HG02870 (cell line): ENCODE measurements around the gene CCDC30.

Source experiments
- ATAC-seq: cut with Tn5 transposase; IDR thresholded peaks from one replicate; pipeline ENCODE4 v1.9.1; 2021; ENCODE audit warnings: mild to moderate bottlenecking, moderate library complexity; ENCODE audit not compliant: unreplicated experiment

CCDC30 gene

DNA sequence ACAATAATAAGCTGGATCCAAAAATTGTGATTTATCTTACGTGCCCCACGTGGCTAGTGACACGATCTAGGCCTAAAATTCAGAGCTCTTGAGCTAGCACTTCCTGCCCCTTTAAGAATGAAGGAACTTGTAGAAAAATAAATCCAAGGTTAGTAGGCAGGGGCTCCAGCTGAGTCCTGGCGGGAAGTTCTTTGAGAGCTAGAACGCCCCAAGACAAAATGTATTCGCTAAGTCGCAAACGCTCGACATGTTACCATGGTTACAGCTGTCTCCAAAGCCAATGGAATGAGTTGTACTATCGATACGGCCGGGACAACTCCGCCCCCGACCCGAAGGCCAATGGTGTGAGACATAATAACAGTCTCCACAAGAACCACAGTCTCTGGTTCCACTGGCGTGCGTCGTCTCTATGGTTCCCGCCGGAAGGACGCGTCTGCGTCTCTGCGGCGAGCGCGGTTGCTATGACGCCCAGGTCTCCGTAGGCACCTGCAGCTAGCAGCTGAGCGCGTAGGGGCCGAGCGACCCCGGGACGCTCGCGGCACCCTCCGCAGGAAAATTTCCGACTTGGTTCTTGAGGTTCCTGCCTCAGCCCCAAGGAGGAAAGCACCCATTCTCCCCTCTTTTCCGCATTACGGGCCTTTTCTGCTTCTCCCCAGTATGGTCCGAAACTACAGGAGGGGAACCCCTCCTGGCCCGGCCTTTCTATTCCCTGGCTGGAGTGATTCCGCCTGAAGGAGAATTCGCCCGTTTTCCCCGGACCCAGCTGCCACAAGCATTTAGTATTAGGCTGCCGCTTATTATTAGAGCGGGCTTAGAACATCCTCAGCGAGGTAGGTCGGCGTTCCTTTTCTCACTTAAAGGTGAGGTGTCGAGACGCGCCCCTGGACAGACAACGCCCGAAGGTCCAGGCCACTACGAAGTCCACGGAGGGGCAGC lies at the start of gene CCDC30:
Gene CCDC30 (plus strand): TSS at position 459 of the 936 bp plus-strand sequence. CDS start 17,266 bp downstream, outside the sequence.
- peak; percentile 99 for ATAC-seq

DNA sequence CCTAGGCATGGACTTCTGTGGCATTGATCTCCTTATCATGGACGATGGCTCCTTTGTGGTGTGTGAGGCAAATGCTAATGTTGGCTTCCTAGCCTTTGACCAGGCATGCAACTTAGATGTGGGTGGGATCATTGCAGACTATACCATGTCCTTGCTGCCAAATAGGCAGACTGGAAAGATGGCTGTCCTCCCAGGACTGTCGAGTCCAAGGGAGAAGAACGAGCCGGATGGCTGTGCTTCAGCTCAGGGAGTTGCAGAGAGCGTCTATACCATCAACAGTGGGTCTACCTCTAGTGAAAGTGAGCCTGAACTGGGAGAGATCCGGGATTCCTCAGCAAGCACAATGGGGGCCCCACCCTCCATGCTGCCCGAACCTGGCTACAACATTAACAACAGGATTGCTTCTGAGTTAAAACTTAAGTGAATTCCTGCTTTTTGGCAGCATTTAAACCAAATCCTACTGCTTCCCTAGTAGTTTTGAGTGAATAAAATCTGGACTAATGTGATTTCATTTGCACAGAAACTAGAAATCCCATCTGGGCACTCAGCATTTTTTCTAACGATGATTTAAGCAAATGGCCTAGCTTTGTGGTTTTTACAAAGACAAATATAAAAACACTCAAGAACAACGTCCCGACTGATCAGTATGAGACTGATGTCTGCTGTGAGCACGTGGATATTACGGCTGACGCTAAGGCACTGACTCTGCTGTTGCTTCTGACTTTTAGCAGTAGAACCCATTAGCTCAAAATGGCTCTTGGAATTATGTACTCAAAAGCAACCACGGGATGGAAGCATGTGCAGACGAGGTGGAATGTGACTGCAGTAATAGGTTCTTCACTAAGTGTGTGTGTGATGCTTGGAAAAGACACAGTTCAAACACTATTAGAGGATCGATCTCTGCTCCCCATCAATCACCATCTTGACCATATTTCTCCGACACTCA lies 48.3 kb upstream of the CCDC30 start:
- ATAC-seq: no peak

DNA sequence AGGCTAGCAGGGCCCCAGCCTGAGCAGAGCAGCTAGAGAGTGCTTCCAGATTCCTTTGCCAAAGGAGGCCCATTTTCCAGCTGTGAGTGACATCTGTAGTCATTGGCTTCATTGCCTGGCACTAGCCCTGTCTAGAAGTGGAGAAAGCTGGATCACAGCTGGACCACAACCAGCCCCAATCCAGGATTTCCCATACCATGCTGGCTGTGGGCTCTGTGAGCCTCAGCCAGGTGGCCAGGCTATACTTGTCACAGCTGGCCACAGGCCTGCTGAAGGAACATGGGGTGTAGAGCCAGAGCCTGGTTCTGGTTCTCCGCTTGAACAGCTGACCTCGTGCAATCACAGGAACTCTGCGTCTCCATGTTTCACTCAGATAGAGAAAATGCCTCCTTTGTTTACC lies 45.9 kb upstream of the CCDC30 start:
- ATAC-seq: no peak

DNA sequence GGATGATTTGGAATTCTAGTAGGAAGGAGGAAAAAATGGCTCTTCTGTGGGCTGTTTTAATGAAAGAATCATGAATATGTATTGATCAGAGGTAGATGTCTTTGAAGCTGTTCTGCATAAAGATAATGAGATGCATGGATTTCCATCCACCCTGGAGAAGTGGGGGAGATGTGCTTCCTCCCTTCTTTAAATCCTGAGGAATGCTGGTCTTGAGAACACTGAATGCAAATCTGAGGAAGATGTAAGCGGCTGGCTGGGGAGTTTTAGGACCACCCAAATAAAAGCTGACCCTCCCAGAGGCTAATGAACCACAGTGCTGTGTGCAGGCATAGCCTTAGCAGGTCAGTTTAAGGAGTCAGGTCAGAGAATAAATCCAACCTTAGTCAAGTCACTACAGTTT lies 44.6 kb upstream of the CCDC30 start:
- no peak for ATAC-seq

DNA sequence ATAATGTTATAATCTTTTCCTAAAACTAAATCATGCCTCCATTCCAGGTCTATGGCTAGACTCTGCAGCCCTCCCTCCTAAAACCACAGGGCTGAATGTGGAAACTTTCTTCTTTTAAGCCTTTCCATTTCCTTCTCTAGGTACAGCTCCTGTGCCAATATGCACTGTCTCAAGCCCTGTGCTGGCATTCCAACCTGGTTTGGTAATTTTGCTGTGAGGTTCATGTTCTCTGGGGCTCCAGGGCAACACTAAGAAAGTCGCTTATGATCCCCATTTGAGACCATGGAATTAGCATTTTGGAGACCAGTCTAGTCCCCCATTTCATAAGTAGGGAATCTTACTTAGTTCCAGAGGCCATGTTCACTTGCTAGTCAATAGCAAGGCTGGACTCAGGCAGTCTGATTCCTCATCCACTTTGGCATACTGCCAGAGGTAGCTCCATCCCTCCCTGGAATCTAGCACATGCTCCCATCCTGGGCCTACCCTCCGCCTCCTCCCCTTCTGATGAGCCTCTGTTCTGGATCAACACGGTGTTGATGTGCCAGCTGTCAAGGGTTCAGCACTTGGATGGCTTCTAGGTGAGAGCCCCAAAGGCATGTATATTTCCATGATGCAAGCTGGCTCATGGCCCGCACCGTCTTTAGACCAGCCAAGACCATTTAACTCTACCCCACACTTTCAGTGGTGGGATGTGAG lies 43.8 kb upstream of the CCDC30 start:
- no peak for ATAC-seq

DNA sequence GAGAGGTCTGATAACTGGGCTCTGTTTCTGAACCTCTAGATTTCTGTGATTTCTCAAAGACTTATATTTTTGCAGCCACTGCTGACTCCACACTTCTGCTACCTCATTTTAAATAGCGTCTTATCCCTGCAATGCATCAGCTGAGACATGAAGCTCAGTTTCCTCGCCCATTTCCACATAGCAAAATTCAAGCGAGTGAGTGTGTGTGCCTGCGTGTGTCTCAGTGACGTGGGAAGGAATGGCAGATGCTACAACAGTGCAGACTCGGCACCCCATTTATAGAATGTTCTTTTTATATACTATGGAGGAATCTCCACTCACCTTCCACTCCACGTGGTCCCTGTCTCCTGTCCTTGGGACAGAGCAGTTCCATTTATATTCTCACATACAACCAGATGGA lies 43.0 kb upstream of the CCDC30 start:
- no peak for ATAC-seq

DNA sequence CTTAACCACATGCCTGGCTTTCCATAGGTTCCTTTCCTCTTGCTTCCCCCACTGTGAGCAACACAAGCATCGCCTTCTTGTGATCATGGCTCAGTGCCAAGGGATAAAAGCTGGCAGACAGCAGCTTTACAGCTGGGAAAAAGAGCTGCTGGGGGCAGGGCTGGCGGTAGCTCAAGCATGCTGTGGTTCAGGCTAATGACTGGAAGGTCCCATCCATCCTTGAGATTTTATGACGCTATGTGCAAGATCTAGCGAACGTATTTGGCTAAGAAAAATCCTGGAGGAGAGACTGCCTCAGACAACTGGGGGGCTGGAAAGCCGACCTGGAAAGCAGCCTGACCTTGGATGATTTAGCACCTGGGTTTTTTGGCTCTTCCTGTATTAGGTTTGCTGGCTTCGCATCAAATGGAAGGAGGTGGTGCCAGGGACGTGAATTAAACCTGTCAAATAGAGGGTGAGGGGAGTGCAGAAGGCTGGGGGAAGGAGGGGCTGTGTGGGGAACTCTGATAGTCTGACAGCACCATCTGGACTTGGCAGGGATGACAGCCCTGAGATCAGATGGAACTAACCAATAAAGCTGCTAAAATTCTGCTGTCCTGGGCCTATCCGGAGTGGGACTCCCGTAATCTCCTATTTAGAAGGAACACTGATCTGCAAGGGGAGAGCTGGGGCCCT lies 42.0 kb upstream of the CCDC30 start:
- no peak for ATAC-seq

DNA sequence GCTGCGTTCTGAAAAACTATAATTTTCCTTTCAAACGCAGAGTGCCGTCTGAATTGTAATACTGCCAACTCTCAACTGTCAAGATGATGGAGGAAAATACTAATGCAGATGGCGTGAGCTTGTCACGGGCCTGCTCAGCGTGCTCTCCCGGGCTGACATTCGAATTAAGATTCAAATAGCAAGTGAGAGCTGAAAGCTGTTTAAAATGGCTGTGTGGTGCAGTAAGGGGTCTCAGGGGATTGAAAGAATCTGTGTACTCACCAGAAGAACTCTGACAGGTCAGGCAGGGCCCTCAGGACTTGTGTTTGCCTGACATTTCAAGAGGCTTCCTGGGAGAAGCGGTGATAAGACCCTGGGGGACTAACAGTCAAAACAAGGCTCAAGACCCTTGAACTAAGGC lies 40.3 kb upstream of the CCDC30 start:
- ATAC-seq: no peak

DNA sequence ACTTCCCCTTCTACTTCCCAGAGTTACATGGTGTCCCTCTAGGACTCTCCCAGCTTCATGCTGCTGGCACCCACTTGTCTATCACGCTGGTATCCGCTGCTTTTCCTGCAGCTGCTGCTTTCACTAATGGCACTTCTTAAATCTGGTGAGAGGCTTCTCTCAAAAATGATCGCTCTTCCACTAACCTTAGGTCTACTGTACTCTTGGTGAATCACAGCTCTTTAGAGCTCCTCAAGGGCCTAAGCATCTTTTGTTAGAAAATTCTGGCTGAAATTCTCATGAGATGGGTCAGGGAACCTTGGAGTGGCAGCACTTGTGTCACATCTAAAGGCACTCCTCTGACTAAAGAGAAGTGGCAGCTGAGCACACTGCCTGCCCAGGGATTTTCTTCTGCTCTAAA lies 39.4 kb upstream of the CCDC30 start:
- no peak for ATAC-seq

DNA sequence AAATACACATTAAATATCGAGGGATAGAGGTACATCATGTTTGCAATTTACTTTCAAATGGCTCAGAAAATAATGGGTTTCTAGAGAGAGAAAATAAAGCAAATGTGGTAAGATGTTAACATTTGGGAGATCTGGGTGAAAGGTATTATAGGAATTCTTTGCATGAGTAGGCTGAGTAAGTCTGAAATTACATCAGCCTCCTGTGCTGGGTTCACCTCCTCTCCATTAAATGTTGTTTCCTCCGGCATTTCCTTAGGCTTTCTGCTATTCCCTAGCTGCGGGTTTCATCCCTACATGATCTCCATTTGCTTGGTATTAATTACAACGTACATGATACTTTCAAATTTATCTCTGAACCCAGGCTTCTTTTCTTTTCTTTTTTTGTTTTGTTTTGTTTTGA lies 38.9 kb upstream of the CCDC30 start:
- ATAC-seq: no peak

DNA sequence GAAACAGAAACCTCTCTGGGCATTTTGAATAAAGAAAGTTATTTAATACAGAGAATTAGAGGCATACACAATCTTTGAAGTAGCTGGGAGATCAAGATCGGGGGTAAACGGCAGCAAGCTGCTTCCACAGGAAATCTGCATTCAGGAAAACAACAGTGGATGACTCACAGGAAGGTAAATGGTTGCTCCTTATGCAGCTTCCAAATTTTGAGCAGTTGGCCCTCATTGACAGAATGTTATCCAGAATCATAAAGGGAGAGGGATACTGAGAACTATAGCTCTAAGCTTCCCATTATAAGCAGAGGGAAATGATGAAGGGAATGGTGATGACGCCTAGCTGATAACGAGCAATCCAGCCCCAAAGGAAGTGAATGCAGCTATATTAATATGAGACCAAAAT lies 35.8 kb upstream of the CCDC30 start:
- no peak for ATAC-seq

DNA sequence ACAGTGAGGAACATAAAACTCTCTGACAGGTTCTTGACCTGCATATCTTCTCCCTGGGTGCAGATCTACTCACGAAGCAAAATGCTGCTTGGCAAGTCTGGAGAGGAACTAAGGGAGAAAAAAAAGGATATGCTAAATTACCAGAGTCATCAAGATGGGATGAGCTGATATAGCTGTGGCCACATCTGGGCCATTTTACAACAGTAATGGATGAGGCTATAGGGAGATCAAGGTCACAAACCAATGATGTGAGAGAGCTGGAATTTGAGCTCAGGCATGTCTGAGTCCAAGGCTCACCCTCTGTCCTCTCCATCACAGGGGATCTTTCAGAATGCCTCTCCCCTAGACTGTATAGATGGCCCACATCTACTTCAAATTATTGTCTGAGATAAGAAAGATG lies 33.5 kb upstream of the CCDC30 start:
- ATAC-seq: no peak

DNA sequence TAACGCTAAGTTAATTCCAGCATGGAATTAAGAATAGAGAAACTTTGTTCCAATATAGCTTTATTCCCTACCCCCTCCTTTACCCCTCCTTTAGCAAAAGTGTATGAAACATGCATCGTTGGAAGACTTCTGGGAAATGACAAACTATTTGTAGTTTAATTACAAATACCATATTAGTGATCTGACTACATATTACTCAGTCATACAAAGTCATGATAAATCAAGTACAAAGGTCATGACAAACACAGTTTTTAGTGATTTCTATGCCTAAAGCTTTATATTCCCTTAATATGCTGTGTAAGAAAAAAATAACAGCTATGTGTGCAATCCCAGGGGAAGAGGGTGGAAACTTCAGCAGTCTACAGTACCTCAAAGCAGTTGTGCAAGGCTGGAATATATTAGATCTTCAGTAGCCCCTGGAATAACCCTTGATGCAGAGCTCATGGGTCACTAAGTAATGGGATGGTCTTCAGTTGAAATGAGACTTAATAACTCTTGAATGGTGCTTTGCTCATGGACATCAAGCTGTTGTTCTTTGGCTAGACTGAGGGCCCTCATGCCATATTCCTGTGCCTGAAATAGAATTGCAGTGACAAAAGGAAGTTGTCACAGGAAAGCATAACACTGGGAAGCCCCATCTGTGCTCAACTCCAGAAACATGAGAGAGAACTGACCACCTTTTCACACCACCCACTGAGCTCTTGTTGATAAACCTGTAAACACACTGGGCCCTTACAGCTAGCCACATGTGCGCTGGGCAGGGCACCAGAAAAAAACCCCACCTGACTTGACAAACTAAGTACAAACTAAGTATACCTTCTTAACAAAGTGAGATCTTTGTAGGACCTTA lies 32.6 kb upstream of the CCDC30 start:
- no peak for ATAC-seq

DNA sequence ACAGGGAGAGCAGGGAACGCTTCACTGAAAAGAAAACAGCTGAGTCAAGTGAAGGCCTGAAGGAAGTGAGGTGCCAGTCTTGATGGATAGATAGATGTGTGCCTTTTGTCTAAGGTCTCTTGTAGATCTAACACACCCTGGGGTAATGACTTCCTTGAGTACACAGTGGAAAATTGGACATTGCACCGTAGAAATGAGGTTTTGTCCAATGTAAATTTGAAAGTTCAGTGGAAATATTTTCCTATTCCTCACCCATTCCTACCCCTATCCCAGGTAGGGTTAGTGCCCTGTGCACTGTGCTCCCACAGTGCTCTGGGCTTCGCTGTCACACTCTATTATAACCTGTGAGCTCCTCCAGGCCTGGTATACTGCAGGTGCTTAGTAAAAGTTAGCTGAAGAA lies 31.6 kb upstream of the CCDC30 start:
- no peak for ATAC-seq

DNA sequence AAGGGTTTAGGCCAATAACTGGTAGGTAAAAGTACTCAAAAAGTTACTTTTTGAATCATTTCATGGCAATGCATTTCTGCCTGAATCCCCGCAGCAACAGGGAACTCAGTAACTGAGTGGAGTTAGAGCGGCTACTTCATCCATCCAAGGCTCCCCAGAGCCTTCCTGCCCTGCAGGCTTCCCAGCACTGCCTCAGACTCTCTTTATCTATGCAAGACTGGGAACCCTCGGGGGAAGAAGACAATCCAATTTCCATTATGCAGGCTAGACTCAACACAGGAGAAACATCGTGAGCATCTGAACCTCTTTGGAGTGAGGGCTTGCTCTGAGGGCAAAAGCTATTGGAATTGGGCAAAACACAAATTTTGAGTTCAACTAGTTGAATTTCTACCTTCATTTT lies 30.4 kb upstream of the CCDC30 start:
- ATAC-seq: no peak

DNA sequence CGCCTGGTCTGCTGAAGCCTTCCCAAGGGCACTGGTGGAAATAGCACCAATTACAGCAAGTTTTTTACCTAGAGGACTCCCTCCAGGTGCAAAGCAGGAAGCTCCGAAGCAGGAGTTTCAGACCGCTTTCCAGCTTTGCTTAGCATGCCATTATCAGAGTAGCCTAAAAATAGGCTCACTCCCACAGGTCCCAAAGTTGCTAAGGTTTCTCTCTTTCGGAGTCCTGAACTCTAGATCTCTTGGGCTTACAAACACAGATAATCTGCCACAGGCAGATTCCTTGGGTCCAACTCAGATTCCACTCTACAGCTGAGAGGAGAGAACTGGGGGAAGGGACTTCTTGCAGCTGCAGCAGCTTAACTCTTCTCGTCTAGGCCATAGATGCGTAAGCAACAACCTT lies 29.7 kb upstream of the CCDC30 start:
- no peak for ATAC-seq

DNA sequence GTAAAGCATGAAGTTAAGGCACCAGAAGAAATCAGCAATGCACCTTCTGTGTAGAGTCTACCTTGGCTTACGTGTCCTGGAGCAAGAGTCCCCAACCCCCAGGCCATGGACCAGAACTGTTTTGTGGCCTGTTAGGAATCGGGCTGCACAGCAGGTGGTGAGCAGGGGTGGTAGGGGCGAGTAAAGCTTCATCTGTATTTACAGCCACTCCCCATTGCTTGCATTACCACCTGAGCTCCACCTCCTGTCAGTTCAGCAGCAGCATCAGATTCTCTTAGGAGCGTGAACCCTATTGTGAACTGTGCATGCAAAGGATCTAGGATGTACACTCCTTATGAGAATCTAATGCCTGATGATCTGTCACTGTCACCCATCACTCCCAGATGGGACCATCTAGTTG lies 28.7 kb upstream of the CCDC30 start:
- no peak for ATAC-seq

DNA sequence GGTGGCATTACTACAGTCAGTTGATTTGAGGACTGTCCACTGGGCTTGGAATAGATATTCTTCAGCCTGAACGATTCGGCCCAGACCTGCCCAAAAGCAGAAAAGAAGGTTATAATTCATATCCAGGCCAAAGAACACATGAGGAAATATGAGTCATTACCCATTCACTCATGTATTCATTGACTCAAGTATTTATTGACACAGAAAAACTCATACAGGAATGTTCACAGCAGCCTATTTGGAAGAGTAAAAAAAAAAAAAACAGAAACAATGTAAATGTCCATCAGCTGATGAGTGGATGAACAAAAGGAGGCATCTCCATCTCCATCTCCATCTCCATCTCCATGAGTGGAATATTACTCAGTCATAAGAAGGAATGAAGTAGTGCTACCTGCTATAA lies 23.1 kb upstream of the CCDC30 start:
- no peak for ATAC-seq

DNA sequence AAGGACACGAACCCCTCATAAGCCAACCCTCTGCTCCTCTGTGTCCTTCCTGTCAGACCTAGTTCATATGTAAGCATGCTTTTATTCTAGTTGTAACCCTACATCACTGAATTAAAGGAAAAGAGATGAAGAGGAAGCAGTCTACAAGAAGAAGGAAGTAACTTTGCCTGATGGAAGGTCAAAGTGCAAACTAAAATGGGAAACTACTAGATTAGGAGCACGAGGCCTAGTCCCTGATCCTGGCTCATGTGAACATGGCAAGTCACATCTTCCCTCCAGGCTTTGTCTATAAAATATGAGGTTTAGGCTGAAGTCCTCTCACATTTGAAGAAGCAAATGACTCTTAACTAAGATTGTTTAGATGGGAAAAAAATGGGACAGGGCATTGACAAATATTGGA lies 20.4 kb upstream of the CCDC30 start:
- ATAC-seq: no peak

DNA sequence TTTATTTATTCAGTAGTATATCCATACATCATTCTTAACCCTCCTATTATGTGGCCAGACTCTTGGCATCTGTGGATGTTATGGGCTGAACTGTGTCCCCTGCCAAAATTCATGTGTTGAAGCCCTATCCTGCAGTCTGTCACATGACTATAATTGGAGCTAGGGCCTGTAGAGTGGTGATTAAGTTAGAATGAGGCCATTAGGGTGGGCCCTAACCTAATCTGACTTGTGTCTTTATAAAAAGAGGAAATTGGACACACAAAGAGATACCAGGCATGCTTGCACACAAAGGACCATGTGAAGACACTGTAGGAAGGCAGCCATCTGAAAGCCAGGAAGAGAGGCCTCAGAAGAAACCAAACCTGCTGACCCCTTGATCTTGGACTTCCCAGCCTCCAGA lies 13.8 kb upstream of the CCDC30 start:
- no peak for ATAC-seq
